Lower lobe of right lung (tissue), 2 donors: ENCODE data around the gene B3GNT9. TPM values are rescaled to one million over a fixed set of nuclear protein-coding genes. Genes with fewer than 3 reads are reported as not detected.

Source experiments
- ATAC-seq, 2 donors: fragments of 200-7000 bp; cut with Tn5 transposase; one replicate each; pipeline ENCODE4 v1.9.1; 2020 to 2022; ENCODE audit warnings: mild to moderate bottlenecking in 2 of 2, moderate library complexity in 2 of 2
- DNase-seq: peaks from one replicate; pipeline ENCODE4 v3.0.0-alpha.2; 2020
- H3K27ac ChIP-seq: fragments of 200-600 bp; one replicate; pipeline ENCODE4 v1.8.0; 2022
- H3K27me3 ChIP-seq: fragments of 200-600 bp; one replicate; pipeline ENCODE4 v1.8.0; 2022; ENCODE audit warnings: low read depth
- H3K36me3 ChIP-seq: fragments of 200-600 bp; one replicate; pipeline ENCODE4 v1.8.0; 2022; ENCODE audit warnings: mild to moderate bottlenecking
- H3K4me1 ChIP-seq: fragments of 200-600 bp; one replicate; pipeline ENCODE4 v1.8.0; 2022
- H3K4me3 ChIP-seq: fragments of 200-600 bp; one replicate; pipeline ENCODE4 v1.8.0; 2022; ENCODE audit warnings: mild to moderate bottlenecking
- H3K9me3 ChIP-seq: fragments of 200-600 bp; one replicate; pipeline ENCODE4 v1.8.0; 2022
- intact Hi-C: fragments of 100-400 bp; cut with DNase I; formaldehyde crosslinking; loops from one replicate; pipeline ENCODE4 v1.11.0; 2022
- total RNA-seq: library from RNA; stranded (reverse); fragmentation: NEBNext Ultra II Directional; extraction: Animal tissue kit (Norgen Biotek cat#: 25700); gene quantifications from one replicate; pipeline ENCODE4 v1.2.1, GENCODE V29; 2021
- TF ChIP-seq, protein P1 (sequence below): fragments of 200-600 bp; IDR thresholded peaks from one replicate; pipeline ENCODE4 v1.8.0; 2022; ENCODE audit warnings: antibody characterized with exemption, mild to moderate bottlenecking
- donor health status: DM: no; HTN: yes; CAD: no; lungs with severe emphysema.

The B3GNT9 gene
- total RNA-seq, 1 donor from 2014 or later = 13.5 TPM

GRCh38 chr16:67120025-67120424 lies 30.8 kb downstream of the B3GNT9 start:
- H3K4me1 ChIP-seq = no peaks in the 10 kb centered on the region
- H3K9me3 ChIP-seq = no peaks in the 10 kb centered on the region
- TF ChIP-seq, protein P1, sequence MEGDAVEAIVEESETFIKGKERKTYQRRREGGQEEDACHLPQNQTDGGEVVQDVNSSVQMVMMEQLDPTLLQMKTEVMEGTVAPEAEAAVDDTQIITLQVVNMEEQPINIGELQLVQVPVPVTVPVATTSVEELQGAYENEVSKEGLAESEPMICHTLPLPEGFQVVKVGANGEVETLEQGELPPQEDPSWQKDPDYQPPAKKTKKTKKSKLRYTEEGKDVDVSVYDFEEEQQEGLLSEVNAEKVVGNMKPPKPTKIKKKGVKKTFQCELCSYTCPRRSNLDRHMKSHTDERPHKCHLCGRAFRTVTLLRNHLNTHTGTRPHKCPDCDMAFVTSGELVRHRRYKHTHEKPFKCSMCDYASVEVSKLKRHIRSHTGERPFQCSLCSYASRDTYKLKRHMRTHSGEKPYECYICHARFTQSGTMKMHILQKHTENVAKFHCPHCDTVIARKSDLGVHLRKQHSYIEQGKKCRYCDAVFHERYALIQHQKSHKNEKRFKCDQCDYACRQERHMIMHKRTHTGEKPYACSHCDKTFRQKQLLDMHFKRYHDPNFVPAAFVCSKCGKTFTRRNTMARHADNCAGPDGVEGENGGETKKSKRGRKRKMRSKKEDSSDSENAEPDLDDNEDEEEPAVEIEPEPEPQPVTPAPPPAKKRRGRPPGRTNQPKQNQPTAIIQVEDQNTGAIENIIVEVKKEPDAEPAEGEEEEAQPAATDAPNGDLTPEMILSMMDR = no peak
- H3K36me3 ChIP-seq = peaks cover 53% of the 10 kb centered on the region
- no peak overlapping the region for H3K27ac ChIP-seq
- intact Hi-C loops = no loop called here
- DNase-seq (no peak), ATAC-seq (no peak)
- H3K27me3 ChIP-seq = no peaks in the 10 kb centered on the region
- H3K4me3 ChIP-seq = no peak overlapping the region

DNA sequence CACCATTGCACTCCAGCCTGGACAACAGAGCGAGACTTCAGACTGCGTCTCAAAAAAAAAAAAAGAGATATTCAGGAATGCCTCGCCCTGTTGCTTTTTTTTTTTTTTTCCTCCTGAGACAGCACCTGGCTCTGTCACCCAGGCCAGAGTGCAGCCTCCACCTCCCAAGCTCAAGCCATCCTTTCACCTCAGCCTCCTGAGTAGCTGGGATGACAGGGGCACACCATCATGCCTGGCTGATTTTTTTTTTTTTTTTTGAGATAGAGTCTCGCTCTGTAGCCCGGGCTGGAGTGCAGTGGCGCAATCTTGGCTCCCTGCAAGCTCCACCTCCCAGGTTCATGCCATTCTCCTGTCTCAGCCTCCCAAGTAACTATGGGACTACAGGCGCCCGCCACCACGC lies 33.1 kb downstream of the B3GNT9 start:
- TF ChIP-seq, protein P1 = no peak
- DNase-seq (no peak), ATAC-seq (no peak)
- Histone ChIP-seq H3K36me3 (peaks cover 30% of the 10 kb centered on the region), H3K27ac (no peak overlapping the region), H3K4me1 (peaks cover 5% of the 10 kb centered on the region), H3K27me3 (no peaks in the 10 kb centered on the region), H3K9me3 (no peaks in the 10 kb centered on the region), H3K4me3 (no peak overlapping the region)
- intact Hi-C loops = no loop called here

DNA sequence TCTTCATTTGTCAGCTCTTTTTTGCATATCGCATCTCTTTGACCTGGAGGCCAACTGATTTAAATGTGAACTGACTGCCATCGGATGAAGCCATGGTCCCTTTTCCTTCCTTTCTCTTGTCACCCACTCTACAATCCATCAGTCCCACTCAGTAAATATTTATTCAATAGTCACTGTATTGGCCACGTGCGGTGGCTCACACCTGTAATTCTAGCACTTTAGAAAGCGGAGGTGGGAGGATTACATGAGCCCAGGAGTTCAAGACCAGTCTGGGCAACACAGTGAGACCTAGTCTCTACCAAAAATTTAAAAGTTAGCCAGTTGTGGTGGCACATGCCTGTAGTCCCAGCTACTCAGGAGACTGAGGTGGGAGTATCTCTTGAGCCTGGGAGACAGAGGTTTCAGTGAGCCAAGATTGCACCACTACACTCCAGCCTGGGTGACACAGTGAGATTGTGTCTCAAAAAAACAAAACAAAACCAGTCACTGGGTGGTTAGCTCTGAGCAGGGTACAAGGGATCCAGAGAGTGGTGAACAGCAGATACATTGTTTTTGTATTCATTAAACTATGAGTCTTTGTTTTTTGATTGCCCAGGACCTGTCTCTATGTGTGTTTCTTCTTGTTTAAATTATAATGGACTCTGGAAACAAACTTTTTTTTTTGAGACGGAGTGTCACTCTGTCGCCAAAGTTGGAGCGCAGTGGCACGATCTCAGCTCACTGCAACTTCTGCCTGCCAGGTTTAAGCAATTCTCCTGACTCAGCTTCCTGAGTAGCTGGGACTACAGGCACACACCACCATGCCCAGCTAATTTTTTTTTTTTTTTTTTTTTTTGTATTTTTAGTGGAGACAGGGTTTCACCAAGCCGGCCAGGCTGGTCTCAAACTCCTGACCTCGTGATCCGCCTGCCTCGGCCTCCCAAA lies 34.1 kb downstream of the B3GNT9 start:
- intact Hi-C loops = no loop called here
- peaks cover 19% of the 10 kb centered on the region for H3K36me3 ChIP-seq
- TF ChIP-seq, protein P1 = no peak
- H3K4me1 ChIP-seq = peaks cover 11% of the 10 kb centered on the region
- DNase-seq = no peak
- no peaks in the 10 kb centered on the region for H3K27me3 ChIP-seq
- H3K4me3 ChIP-seq = no peak overlapping the region
- no peaks in the 10 kb centered on the region for H3K9me3 ChIP-seq
- no peak overlapping the region for H3K27ac ChIP-seq
- no peak for ATAC-seq

DNA sequence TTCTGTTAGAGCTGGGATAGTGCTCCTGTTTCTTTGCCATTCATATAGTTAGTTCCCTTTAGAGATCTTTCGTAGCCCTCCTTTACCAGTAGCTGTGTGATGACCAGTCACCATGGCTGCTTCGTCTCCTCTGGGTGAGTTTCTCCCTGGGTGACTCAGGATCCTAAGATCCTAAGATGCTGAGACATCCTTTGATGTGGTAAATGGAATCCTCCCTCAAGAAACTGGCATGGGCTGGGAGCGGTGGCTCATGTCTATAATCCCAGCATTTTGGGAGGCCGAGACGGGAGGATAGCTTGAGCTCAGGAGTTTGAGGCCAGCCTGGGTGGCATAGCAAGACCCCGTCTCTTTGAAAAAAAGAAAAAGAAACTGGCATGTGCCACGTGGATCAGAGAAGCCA lies 35.2 kb downstream of the B3GNT9 start:
- H3K27ac ChIP-seq = no peak overlapping the region
- no peaks in the 10 kb centered on the region for H3K9me3 ChIP-seq
- DNase-seq = no peak
- ATAC-seq = no peak
- no peaks in the 10 kb centered on the region for H3K27me3 ChIP-seq
- no peak overlapping the region for H3K4me3 ChIP-seq
- TF ChIP-seq, protein P1 = no peak
- intact Hi-C loops = no loop called here
- peaks cover 21% of the 10 kb centered on the region for H3K4me1 ChIP-seq
- H3K36me3 ChIP-seq = peaks cover 9% of the 10 kb centered on the region

GRCh38 chr16:67114793-67115192 lies 36.0 kb downstream of the B3GNT9 start:
- peaks cover under 1% of the 10 kb centered on the region for H3K36me3 ChIP-seq
- DNase-seq (no peak), ATAC-seq (no peak)
- TF ChIP-seq, protein P1 = no peak
- no peak overlapping the region for H3K4me3 ChIP-seq
- H3K4me1 ChIP-seq = peaks cover 24% of the 10 kb centered on the region
- H3K27me3 ChIP-seq = no peaks in the 10 kb centered on the region
- no peak overlapping the region for H3K27ac ChIP-seq
- intact Hi-C loops = no loop called here
- H3K9me3 ChIP-seq = no peaks in the 10 kb centered on the region
